GM15510 (cell line): ENCODE measurements around the gene SEC31A.

Experiments used
- POLR2A ChIP-seq: IDR thresholded peaks from 3 replicates; pipeline ENCODE4 v1.6.1; 2011; ENCODE audit warnings: borderline replicate concordance; ENCODE audit not compliant: insufficient read length; ENCODE audit errors: extremely low read depth

SEC31A gene

DNA sequence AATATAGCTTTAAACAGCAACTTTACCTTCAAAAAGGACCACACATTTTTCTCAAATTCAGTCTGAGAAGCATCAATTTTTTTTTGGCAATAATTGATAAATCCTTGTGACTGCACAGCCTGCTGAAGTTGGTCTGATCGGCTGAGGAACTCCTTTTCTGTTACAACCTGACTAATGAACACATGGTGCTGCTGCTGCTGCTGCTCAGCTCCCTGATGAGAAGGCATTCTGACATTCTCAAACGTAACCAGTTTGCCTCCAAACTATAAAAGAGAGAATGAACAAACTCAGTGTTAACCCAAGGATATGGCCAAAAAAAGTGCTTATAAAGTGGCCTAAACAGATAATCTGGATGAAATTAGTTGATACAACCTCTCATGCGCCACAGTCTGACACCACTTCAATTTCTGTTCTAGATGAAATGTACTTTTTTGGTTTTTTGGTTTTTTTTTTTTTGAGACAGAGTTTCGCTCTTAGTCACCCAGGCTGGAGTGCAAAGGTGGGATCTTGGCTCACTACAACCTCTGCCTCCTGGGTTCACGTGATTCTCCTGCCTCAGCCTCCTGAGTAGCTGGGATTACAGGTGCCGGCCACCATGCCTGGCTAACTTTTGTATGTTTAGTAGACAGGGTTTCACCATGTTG lies 26.5 kb downstream of the SEC31A start:
- no peak for TF ChIP-seq POLR2A

DNA sequence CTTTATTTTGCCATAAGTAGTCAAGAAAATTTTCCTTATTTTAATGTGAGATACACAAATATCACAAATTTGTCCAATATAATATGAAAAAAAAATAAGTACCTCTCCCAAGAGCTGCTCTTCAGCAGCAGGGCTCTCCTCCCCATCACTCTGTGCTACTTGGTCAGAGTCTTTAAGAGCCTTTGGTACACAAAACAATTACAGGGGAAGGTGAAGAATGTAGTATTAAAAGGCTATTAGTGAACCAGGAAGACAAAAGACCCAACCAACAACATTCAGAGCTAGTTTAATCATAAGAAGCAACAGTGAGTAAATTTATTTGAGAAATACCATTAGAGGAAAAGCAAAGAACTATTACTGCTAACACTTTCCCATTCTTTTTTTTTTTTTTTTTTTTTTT lies 29.4 kb downstream of the SEC31A start:
- TF ChIP-seq POLR2A = no peak

DNA sequence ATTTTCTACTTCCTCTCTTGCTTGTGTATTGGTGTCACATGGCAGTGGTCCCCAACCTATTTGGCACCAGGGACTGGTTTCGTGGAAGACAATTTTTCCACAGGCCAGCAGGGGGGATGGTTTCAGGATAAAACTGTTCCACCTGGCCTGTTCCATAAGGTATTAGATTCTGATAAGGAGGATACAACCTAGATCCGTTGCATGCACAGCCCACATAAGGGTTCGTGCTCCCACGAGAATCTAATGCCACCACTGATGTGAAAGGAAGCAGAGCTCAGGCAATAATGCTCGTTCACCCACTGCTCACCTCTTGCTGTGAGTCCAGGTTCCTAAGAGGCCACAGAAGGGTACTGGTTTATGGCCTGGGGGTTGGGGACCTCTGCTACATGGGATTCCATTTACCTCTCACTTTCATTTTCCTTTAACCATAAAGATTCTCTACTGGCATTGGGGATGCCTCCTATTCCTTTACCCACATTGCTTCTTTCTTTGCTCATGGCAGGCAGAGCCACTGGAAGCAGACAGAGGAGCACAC lies 38.1 kb downstream of the SEC31A start:
- no peak for TF ChIP-seq POLR2A

DNA sequence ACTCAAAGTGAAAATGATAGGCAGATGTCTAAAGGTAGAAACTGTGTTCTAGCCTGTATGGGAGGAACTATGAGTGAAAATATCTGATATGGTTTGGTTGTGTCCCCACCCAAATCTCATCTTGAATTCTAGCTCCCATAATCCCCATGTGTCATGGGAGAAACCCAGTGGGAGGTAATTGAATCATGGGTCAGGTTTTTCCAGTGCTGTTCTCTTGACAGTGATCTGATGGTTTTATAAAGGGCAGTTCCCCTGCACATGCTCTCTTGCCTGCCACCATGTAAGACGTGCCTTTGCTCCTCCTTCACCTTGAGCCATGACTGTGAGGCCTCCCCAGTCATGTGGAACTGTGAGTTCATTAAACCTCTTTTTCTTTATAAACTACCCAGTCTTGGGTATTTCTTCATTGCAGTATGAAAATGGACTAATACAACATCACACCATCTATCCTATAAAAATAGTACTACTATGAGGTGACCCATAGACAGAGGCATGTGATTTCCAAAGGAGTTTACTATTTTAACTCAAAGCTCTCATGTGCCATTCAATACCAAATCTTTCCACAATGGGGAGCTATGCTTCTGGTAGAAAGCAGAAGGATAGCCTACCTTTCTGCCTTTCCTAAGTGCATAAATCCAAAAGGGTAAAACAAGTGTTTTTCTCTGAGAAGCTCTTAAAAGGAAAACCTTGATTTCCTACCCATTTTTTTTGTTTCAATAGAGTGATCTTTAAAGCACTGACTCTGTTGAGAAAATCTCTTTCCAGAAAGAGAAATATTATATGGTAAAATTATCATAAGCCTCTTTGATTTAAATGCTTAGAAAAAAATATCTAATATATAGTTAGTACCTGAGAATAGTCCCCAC lies 38.8 kb downstream of the SEC31A start:
- no peak for TF ChIP-seq POLR2A

DNA sequence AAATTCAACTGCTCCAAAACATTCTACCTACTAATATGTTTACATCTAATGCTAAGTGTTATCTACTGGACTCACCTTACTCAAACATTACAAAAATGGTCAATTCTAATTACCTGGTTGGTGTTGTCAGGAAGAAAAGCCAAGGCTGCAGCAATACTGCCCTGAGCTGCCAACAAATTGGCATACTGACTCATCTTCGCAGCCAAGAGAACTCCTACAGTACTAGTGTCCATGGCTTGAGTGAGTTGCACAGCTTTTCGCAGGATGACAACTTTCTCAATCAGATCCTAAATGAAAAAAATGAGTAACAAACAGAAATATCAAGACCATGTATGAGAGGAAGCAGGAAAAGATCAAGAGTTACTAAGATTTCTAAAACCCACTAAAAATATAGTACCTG lies 39.6 kb downstream of the SEC31A start:
- TF ChIP-seq POLR2A = no peak

DNA sequence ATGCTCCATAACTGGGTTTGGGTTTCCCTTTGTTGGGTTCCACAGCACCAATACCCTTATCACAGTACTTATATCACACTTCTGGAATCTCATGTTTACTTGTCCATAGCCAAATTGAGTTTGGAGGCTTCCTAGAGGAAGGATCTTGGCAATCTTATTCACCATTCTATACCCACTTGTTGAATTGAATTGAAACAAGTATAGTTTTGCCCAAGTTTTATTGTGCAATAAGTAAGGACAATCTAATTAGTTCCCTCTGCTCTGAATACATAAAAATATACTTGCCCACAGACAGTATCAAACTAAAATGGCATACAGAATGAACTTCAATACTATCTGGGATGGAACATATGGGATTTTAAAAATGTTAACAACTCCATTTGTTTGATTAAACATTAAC lies 40.3 kb downstream of the SEC31A start:
- no peak for TF ChIP-seq POLR2A

DNA sequence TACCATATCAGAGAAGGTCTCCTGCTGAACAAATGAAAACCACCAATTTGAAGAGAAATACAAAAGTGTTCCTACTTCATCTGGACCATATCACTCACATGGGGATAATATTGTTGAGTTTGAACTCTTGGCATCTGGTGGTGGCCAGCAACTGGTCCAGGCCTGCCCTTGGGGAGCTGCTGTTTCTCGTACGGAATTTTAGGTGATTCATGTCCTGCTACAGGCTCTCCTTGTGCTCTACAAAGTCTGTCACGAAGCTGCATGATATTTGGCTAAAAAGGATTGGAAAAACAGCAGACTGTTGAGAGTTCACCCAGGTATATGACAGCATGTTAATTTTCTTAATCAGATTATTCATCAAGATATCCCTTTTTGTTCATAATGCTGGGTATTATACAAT lies 42.2 kb downstream of the SEC31A start:
- no peak for TF ChIP-seq POLR2A

DNA sequence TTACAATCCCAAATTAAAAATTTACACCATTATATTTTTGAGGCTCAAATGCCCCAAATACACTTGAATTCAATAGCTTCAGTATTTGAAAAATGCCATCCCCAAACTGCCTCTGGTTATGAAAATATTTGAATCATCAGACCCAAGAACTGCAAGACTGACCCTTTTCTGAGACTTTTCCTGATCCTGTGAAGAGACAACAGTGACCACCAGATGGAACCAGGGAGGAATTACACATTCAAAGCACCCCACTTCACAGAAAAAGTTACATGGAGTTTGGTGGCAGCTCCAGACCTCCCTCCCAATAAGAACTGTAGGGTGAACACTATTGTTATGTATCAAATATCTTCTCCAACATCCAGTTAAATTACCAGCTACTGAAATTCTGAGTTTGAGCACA lies 48.4 kb downstream of the SEC31A start:
- no peak for TF ChIP-seq POLR2A

DNA sequence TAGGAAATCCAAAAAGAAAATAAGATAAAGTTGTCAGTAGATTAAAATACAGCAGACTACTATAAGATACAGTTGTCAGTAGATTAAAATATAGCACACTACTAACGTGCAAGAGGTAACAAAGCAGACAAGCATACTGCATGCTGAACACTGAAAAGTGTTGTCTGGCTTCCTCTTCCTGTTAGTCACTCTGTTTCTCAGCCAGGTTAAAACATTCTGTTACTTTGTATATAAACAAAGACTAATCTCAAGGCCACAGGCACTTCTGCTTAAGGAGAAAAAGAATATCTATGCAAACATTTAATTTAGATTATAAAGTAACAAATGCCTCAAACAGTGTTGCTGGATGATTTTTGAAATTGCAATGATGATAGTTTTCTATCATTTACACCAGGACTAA lies 51.3 kb downstream of the SEC31A start:
- no peak for TF ChIP-seq POLR2A

DNA sequence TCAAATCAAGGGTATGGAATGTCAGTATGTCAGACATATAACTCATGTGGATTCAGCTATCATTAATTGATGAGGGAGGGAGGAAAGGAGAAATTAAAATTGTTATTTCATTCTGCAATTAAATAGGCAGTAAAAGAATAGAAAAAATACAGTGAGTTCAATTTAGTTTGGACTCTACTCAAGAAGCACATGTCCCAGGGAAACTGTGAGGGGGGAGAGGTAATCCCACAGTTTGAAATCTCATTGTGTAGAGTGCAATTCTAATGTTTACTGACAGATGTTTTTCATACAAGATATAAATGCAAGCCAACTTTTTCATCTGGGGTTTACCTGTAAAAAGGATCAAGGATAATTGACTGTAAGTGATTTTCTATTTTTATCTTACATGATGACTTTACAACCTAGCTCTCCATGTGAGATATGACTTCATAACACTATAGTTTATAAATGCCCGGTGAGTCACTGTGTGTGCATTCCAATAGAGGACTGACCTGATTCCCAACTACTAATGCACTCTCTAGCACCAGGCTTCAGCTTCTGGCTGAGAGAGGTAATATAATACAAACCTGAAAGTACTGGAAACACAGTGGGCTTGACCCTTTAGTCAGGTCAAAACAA lies 57.1 kb downstream of the SEC31A start:
- TF ChIP-seq POLR2A = no peak

DNA sequence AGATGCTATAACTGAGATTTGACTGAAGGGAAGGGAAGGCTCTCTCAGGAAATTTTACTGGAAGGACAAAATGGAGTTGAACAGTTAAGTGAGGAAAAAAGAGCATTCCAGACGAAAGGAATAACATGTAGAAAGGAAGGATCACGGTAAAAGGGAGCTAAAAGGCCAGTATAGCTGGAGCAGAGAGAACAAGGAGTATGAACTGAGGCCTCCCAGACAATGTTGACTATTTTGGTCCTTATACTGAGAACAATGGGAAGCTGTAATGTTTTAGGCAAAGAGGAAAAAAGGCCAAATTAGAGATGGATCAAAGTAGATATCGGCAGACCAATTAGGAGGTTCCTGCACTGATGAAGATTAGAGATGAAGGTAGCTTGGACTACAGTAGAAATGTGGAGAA lies 65.5 kb downstream of the SEC31A start:
- TF ChIP-seq POLR2A = no peak

DNA sequence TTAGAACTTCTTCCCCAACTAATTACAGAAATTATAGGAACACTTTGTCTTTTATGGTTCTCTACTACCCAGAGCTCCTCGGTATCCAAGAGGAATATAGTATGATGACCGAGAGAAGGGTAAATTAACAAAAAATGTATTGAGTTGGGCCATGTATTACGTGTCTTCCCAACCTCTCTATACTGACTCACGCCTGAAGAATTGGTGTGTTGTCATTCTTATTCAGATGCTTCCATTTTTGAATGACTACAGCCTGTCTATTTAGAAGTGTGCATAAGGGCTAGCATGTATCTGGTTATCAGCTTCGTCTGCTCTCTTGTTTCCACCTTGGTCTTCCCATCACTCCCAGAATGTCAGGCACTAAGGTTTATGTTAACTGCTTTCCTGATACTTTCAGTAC lies 67.9 kb downstream of the SEC31A start:
- no peak for TF ChIP-seq POLR2A

DNA sequence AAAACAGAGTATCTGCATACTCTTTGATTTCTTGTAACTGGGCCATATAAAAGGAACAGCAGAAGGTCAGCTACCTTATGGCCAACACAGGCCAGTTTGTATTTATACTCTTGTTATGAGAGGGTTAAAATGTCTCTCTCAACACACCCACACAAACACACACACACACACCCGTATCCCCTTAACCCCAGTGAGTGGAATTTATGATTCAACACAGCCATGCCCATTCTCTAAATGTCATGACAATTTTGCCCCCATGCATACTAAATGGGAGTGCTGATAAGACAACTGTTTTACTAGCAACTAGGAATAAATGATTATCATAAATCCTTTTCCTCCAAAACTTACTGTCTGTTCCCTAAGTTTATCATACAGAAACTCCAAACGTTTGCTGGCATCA lies 70.3 kb downstream of the SEC31A start:
- no peak for TF ChIP-seq POLR2A

DNA sequence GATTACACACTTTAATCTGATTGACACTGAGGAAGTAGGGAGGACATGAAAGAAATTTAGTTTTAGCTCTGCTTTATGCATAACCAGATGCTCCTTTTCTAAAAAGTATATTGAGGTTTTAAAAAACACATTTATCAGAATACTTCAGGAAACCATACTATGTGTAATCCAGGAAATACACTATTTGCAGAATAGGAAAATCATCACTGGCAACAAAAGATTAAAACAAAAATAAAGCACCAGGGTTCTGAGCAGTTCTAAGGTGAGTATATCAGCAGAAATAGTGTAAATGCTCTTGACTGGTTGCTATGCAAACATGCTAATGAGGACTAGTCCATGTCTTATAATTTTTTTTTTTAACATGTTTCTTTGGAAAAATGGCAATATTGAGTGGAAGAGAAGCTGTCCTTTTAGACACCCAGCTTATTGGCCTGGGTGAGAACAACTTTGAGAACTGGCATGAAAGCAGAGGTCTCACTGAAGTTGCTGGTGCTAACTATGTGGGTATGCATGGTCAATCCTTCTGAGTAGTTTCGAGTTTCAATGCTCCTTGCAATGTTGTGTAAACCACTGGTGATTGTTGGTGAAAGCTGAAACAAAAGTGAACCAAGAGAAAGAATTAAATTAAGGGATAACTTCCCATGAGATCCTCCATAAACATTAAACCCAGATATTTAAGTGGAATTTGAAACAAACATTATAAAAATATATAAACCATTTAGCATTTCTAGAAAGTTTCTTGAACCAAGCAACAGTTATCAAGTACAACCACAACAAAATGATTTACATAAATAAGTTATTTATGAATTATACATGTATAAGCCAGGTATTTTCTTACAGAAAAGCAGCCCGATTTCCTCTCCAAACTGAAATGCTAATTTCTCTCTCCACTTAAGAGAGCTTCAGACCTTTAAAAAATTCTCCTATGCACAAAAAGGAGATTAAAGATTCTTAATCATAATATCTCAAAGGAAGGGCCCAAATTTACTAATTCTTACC lies 72.0 kb downstream of the SEC31A start:
- TF ChIP-seq POLR2A = no peak
